HG03097 (cell line): Measurements from ENCODE around the gene LCN6.
"Not testable (repeated sequence)": the region's sequence is repeated elsewhere in the genome, so short reads cannot be mapped to it uniquely, and the experiment has no call there.

ENCODE experiments used
- ATAC-seq: cut with Tn5 transposase; IDR thresholded peaks from one replicate; pipeline ENCODE4 v1.9.1; 2021; ENCODE audit not compliant: unreplicated experiment, low FRiP score

LCN6 gene

GRCh38 chr9:136760834-136761544 lies 12.7 kb upstream of the LCN6 start:
- ATAC-seq, result not testable (repeated sequence)

GRCh38 chr9:136760424-136760823 lies 12.1 kb upstream of the LCN6 start:
- ATAC-seq, result no peak

DNA sequence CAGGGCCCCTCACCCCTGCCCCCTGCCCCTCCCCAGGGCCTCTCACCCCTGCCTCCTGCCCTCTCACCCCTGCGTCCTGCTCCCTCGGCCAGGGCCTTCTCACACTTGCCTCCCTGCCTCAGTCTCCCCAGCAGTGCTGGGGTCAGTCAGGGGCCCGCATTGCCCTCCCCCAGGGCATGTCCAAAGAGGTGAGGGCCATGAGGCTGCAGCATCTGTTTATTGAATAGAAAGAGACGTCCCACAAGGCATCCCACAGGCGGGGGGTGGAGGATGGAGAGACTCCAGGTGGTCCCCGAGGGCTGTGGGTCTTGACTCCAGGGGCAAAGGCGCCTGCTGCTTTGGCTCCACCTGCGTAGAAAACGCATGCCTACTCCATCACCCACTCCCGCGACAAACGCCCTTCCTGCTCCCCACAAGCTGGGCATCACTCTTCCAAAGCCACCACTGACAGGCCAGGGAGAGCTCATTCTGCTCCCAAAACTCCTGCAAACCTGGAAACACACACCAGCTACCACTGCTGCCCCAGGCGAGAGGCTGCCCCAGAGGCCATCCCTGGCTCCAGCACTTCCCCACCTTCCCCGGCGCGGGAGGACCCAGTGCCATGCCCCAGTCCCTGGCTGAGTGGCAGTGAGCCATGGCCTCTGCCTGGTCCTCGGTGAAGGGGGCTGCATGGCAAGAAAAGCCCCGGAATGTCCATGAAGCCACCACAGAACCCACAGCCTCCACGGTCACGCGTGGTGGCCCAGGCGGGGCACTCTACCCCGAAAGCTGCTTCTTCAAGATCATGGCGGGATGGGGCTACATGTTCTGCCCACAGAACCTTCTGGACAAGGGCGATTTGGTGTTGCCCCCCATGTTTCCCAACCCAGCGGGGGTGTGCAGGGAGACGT lies 11.4 kb upstream of the LCN6 start:
- ATAC-seq, result no peak

DNA sequence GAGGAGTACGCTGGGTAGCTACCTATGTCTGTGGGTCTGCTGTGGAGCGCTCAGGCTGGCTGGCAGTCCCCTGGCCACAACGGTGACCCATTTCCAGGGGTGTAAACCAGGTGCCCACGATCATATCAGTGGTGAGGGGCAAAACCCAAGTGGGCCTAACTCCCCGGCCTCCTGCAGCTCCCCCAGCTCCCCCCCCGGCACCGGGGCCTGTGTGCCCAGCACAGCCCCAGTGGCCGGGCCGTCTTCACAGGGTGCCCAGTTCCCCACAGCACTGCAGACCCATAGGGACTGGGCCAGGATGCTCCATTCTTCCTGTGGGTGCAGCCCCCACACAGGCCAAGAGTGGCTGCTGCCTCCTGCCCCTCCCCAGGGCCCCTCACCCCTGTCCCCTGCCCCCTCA lies 10.7 kb upstream of the LCN6 start:
- ATAC-seq, result no peak

DNA sequence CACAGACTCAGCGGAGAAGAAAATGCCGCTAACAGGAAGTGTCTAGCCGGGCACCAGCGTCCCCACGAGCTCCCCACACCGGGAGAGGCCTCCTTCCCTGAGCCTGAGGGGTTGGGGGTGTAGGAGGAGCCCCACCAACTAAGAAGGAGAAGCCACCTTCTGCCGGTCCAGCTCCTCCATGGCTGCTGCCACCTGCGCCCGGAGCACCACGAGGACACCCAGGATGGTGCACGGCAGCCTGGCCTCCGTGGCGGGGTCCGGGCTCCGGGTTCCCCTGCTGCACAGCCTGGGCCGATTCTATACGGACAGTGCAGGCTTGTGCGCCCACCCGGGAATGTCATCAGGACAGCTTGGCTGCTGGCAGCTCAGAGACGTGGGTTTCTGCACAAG lies 9.4 kb upstream of the LCN6 start:
- ATAC-seq, result no peak

GRCh38 chr9:136757328-136757727 lies 9.0 kb upstream of the LCN6 start:
- ATAC-seq, result no peak

DNA sequence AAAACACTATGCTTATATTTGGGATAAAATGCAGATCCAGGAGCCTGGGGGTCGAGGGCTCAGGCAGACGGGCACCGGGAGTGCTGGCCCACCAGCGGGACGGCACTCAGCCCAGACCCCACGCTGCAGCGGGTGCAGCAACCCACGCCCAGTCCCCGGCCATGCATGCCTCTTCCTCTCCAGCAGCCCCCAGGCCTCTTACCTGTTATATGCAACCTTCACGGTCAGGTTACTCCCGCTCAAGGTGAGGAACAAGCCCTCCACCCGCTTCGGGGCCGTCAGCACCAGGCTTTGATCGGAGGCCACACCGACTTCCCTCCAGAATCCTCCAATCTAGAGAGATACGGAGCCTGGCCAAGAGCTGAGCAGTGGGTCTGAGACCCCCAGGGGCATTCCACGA lies 8.5 kb upstream of the LCN6 start:
- no peak for ATAC-seq

DNA sequence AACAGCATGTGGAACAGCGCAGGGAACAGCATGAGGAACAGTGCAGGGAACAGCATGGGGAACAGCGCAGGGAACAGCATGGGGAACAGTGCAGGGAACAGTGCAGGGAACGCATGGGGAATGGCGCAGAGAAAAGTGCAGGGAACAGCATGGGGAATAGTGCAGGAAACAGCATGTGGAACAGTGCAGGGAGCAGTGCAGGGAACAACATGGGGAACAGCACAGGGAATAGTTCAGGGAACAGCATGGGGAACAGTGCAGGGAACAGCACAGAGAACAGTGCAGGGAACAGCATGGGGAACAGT lies 7.8 kb upstream of the LCN6 start:
- no peak for ATAC-seq

GRCh38 chr9:136755302-136756133 lies 7.2 kb upstream of the LCN6 start:
- not testable (repeated sequence) for ATAC-seq

DNA sequence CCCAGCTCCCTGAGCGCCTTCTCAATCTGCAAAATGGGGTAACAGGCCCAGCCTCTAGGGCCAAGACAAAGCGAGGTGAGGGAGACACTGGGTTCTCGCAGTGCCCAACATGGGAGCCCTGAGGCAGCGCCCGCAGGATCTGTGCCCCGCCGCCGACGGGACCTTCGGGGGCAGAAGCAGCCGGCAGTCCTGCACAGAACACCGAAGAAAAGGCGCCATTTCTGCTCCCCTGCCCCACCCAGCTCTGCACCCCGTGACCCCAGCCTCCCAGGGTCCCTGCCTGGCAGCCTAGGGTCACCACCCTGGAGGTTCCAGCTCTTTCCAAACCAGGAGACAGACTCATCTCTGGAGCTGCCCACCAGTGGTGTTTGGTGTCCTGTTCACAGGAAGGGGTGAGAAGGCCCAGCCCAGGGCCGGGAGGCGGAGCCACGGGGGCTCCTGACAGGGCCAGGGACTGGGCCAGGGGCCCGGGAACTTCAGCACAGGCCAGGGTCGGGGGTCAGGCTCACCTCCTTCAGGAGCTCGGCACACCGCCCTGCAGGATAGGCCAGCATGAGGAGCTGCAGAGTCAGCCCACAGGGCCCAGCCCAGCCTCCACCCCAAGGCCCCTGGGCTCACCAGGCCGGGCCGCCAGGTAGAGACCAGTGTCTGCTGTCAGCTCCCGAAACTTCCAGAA lies 6.4 kb upstream of the LCN6 start:
- no peak for ATAC-seq

- ATAC-seq, result no peak
Observed at GRCh38 chr9:136754059-136754572, 5.8 kb upstream of the LCN6 start.

- no peak for ATAC-seq
Observed at GRCh38 chr9:136753371-136754058, 5.2 kb upstream of the LCN6 start.

- ATAC-seq, result no peak
Observed at GRCh38 chr9:136751814-136752213, 3.5 kb upstream of the LCN6 start.

- ATAC-seq, result no peak
Observed at GRCh38 chr9:136751244-136751643, 2.9 kb upstream of the LCN6 start.

DNA sequence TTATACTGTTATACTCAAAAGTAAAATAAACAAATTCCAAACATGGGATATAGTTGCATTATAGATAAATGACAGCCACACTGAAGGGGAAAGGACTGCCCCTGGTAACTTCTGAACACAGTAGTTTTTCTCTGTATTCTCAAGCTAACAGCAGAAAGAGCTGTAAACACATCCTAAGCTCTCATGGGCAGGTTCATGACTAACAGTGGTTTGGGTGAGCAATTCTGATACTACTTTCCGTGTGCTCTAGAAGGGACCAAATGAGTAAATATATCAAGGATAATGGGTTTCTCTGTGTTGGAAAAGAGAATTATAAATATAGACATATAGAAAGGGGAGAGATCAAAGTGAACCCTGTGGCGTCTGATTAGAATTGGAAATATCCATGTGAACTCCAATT lies 2.2 kb upstream of the LCN6 start:
- no peak for ATAC-seq

DNA sequence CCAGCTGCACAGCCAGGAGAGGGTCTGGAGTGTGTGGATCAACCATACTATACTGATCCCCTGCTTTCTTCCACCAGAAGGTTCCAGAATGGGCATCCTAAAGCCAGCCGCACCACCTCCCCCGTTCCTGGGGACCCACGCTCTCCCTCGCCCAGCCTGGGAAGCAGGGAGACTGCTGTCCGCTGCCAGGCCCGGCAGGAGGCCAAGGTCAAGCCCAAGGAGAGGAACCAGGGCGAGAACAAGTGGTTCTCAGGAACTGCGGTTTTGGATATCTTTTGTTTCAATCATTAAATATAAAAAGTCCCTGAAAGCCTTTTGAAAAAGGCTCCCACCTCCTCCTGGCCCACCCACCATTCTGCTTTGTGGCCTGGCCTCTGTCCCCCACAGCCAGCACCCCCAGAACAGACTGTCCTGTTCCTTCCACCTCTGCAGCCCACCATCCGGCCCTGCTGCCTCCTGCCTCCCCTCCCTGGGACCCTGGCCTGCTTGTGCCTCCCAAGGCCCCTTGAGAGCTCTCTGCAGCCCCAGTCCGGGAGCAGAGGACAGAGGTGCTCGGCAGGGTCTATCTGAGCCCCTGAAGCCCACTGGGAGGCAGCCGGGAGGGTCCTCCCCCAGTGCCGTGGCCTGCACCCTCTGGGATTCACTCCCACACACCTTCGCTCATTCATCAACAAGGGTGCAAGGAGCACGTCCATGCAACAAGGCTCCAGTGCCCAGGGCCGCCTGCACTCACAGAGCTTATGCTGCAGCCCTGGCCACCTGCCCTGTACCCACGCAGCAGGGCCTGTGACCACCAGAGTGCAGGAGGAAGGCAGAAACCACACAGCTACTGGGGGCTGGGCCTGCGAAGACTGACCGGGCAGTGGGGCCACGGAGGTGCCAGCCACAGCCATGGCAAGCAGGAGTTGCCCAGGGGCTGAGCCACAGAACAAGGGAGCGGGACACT lies 614 bp upstream of the LCN6 start:
- no peak for ATAC-seq

- ATAC-seq, result no peak
Observed at GRCh38 chr9:136747161-136748060, 914 bp downstream of the LCN6 start.

- ATAC-seq, result no peak
Observed at GRCh38 chr9:136746621-136747020, 1.7 kb downstream of the LCN6 start.
